C4-2B (cell line): ENCODE measurements around the gene ZNF281.

Source experiments
- ZFX ChIP-seq: fragments of 450-650 bp; IDR thresholded peaks from 2 replicates; pipeline ENCODE4 v1.6.1; 2017
- TF ChIP-seq, protein P1 (sequence below): fragments of 450-650 bp; conservative IDR thresholded peaks from 2 replicates; pipeline ENCODE4 v1.5.1; 2017; ENCODE audit warnings: mild to moderate bottlenecking

DNA sequence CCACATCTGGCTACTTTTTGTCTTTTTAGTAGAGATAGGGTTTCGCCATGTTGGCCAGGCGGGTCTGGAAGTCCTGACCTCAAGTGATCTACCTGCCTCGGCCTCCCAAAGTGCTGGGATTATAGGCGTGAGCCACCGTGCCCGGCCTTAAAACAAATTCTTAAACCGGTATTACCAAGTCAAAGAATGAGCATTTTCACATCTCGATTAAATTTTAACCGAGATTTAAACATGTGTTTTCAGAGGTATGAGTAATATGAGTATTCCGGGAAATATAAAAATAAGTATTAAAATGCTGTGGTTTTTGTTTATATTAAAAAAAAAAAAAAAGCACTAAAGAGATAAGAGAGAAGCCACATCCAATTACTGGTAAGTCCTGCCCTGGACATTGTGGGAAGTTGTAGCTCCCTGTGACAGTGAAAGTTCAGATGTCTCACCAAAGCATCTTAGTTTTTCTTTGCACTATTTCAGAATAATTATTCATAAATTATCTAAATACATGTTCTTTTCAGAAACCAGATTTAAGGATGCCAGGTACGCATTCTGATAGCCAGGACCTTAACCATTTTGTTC is 24.9 kb downstream of the ZNF281 start:
- TF ChIP-seq, protein P1, sequence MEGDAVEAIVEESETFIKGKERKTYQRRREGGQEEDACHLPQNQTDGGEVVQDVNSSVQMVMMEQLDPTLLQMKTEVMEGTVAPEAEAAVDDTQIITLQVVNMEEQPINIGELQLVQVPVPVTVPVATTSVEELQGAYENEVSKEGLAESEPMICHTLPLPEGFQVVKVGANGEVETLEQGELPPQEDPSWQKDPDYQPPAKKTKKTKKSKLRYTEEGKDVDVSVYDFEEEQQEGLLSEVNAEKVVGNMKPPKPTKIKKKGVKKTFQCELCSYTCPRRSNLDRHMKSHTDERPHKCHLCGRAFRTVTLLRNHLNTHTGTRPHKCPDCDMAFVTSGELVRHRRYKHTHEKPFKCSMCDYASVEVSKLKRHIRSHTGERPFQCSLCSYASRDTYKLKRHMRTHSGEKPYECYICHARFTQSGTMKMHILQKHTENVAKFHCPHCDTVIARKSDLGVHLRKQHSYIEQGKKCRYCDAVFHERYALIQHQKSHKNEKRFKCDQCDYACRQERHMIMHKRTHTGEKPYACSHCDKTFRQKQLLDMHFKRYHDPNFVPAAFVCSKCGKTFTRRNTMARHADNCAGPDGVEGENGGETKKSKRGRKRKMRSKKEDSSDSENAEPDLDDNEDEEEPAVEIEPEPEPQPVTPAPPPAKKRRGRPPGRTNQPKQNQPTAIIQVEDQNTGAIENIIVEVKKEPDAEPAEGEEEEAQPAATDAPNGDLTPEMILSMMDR, result no peak
- no peak for TF ChIP-seq ZFX
